PC-9 (cell line): Measurements from ENCODE around the gene HDAC5. TPM values are rescaled to one million over a fixed set of nuclear protein-coding genes. Genes with fewer than 3 reads are reported as not detected.

Experiments
- BruUV-seq: library from RNA; stranded (reverse); fragments of 400-500 nt; replicated peaks from 2 replicates; lab custom pipeline; 2021; lab: Mats Ljungman, UMichigan
- CTCF ChIA-PET: fragments of 300-600 bp; sonication (Branson Sonifier 250); formaldehyde crosslinking; loops from one replicate; lab custom pipeline; 2022; ENCODE audit warnings: antibody characterized with exemption; lab: Charles Lee
- POLR2A ChIA-PET: fragments of 300-600 bp; sonication (Branson Sonifier 250); formaldehyde crosslinking; loops from one replicate; lab custom pipeline; 2022; ENCODE audit warnings: antibody characterized with exemption; ENCODE audit not compliant: unreplicated experiment; lab: Charles Lee
- DNase-seq, 2 experiments: peaks; one replicate each; pipeline versions ENCODE4 v3.0.0 to v3.0.0-alpha.2; 2015 to 2022; ENCODE audit warnings: mixed read lengths in 1 of 2
- H2AFZ ChIP-seq: fragments of 200-600 bp; sonication (generic); 2 replicates; pipeline ENCODE4 v1.8.1; 2017; ENCODE audit warnings: antibody characterized with exemption
- H3F3A ChIP-seq: fragments of 200-600 bp; sonication (generic); 2 replicates; pipeline ENCODE4 v1.8.1; 2017; ENCODE audit warnings: antibody characterized with exemption, mild to moderate bottlenecking, low read depth; ENCODE audit not compliant: insufficient read depth
- H3K27ac ChIP-seq: fragments of 200-600 bp; sonication (generic); 2 replicates; pipeline ENCODE4 v1.6.1; 2016; ENCODE audit warnings: mixed run types
- H3K27me3 ChIP-seq: fragments of 200-600 bp; sonication (generic); 2 replicates; pipeline ENCODE4 v1.6.1; 2016; ENCODE audit warnings: low read depth, mixed run types; ENCODE audit not compliant: insufficient read depth
- H3K36me3 ChIP-seq: fragments of 200-600 bp; sonication (generic); 2 replicates; pipeline ENCODE4 v1.6.1; 2016; ENCODE audit warnings: low read depth, mixed run types
- H3K4me1 ChIP-seq: fragments of 200-600 bp; sonication (generic); replicated peaks from 2 replicates; pipeline ENCODE4 v1.6.1; 2016; ENCODE audit warnings: mixed run types; ENCODE audit not compliant: insufficient read depth
- H3K4me2 ChIP-seq: fragments of 200-600 bp; sonication (generic); 2 replicates; pipeline ENCODE4 v1.6.1; 2017; ENCODE audit warnings: mixed run types
- H3K4me3 ChIP-seq: fragments of 200-600 bp; sonication (generic); 2 replicates; pipeline ENCODE4 v1.6.1; 2016; ENCODE audit warnings: mixed run types
- H3K79me2 ChIP-seq: fragments of 200-600 bp; sonication (generic); 2 replicates; pipeline ENCODE4 v1.6.1; 2017; ENCODE audit warnings: low read depth, mixed run types
- H3K9me2 ChIP-seq: fragments of 200-600 bp; sonication (generic); 2 replicates; pipeline ENCODE4 v1.8.1; 2017; ENCODE audit warnings: mild to moderate bottlenecking; ENCODE audit not compliant: insufficient read depth
- H3K9me3 ChIP-seq: fragments of 200-600 bp; sonication (generic); 2 replicates; pipeline ENCODE4 v1.8.1; 2016; ENCODE audit warnings: low read depth; ENCODE audit not compliant: insufficient read depth
- H4K20me1 ChIP-seq: fragments of 200-600 bp; sonication (generic); 2 replicates; pipeline ENCODE4 v1.8.1; 2017; ENCODE audit not compliant: insufficient read depth
- EZH2 ChIP-seq: fragments of 200-600 bp; sonication (generic); IDR thresholded peaks from 2 replicates; pipeline ENCODE4 v1.8.0; 2017; ENCODE audit warnings: antibody characterized with exemption, low read depth
- intact Hi-C: fragments of 100-400 bp; cut with micrococcal nuclease; formaldehyde crosslinking; loops from one replicate; pipeline ENCODE4 v1.10.0; 2022; ENCODE audit not compliant: unreplicated experiment
- total RNA-seq: library from RNA; stranded (reverse); gene quantifications from 2 replicates; pipeline ENCODE4 v1.2.3, GENCODE V29; 2021
- TF ChIP-seq, protein P1 (sequence below): fragments of 200-600 bp; sonication (generic); conservative IDR thresholded peaks from 2 replicates; pipeline ENCODE4 v1.6.1; 2017; ENCODE audit warnings: mixed run types, antibody characterized with exemption, mild to moderate bottlenecking, moderate library complexity

Gene HDAC5
- total RNA-seq, 1 experiment from 2014 or later = 24.0 TPM

DNA sequence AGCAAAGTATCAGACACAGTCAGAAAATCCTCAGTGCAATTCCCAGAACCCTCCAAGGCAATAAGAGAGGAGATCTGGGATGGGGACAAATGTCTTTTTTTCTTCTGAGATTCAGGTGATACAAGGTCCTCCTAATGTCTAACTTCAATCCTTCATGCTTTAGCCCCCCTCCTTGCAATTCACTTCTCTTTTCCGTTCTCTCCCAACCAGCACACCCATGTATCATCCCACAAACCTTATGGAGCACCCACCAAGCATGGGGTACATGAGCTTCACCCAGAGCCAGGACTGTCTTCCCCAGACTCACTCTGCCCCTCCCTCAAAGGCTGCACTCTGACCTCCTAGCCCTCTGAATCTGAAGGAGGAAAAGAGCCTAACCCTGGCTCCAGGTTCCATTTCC, 10.1 kb downstream of the HDAC5 start:
- H3K4me1 ChIP-seq = peaks cover 38% of the 10 kb centered on the region

DNA sequence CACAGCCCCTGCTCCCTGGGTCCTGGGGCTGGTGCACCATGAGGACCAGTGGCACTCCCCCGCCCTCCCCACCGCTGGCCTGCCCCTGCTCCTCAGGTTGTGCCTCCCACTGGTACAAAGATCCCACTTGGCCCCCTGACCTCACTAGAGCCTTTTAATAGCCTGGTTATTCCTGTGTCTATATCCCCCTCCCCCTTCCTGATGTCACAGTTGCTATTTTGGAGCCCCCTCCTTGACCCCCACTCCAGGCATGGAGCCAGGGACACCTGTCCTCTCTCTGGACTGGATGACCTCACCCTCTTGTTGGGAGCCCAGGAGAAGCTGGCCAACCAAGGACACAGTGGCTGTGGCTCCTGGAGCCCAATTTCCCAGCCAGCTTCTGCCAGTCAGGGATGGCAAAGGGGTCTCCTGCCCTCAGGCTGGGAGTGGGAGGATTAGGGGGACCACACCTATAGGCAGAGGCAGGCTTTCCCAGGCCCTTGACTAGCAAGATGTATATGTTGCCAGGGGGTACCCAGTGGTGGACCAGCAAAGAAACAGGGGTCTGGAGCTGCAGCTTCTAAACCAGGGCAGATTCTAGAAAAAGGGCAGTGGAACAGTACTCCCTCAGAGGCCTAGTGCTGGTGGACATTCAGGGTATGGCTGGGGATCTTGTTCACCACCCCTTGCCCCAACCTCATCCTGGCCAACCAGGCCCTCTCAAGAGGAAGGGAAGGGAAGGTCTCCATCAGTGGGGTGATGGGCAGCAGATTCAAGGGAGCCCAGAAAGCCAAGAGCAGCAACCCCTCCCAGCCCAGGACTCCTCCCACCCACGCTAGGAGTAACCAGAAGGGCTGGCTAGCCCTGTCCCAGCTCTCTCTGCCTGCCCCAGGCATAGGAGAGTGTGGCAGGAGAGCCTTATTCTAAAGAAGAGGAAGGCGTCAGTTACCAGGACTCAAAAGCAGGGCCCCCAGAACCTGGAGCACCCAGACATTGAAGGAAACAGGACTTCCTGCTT, 10.9 kb downstream of the HDAC5 start:
- Histone ChIP-seq H3K36me3 (no peaks in the 10 kb centered on the region), H3K4me2 (no peak overlapping the region), H4K20me1 (peaks cover 4% of the 10 kb centered on the region; the same call in 1 of the 2 replicates), H3K4me1 (peaks cover 46% of the 10 kb centered on the region), H3K79me2 (no peaks in the 10 kb centered on the region), H3K27me3 (no peaks in the 10 kb centered on the region), H3K9me3 (no peaks in the 10 kb centered on the region), H3K27ac (no peak overlapping the region), H3K4me3 (no peak overlapping the region), H3F3A (peaks cover 8% of the 10 kb centered on the region; the same call in 1 of the 2 replicates), H3K9me2 (no peaks in the 10 kb centered on the region), H2AFZ (no peak overlapping the region)
- ChIA-PET POLR2A (interaction anchor here (0.7 kb wide), 1 partner anchor 15 kb away, joined by 3 read pairs; no protein-coding TSS in a partner anchor), CTCF (no interaction called here)
- DNase-seq = no peak
- intact Hi-C loops = no loop called here
- no TSS peak for BruUV-seq
- TF ChIP-seq EZH2 = no peak
- TF ChIP-seq, protein P1, sequence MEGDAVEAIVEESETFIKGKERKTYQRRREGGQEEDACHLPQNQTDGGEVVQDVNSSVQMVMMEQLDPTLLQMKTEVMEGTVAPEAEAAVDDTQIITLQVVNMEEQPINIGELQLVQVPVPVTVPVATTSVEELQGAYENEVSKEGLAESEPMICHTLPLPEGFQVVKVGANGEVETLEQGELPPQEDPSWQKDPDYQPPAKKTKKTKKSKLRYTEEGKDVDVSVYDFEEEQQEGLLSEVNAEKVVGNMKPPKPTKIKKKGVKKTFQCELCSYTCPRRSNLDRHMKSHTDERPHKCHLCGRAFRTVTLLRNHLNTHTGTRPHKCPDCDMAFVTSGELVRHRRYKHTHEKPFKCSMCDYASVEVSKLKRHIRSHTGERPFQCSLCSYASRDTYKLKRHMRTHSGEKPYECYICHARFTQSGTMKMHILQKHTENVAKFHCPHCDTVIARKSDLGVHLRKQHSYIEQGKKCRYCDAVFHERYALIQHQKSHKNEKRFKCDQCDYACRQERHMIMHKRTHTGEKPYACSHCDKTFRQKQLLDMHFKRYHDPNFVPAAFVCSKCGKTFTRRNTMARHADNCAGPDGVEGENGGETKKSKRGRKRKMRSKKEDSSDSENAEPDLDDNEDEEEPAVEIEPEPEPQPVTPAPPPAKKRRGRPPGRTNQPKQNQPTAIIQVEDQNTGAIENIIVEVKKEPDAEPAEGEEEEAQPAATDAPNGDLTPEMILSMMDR = no peak

More for the DNA sequence above, 10.1 kb downstream of the HDAC5 start:
- Histone ChIP-seq H3K36me3 (no peaks in the 10 kb centered on the region), H3K79me2 (no peaks in the 10 kb centered on the region), H4K20me1 (peaks cover 4% of the 10 kb centered on the region; the same call in 1 of the 2 replicates), H3K9me2 (no peaks in the 10 kb centered on the region), H3K27me3 (no peaks in the 10 kb centered on the region), H3F3A (peaks cover 8% of the 10 kb centered on the region; the same call in 1 of the 2 replicates), H3K4me3 (no peak overlapping the region), H3K9me3 (no peaks in the 10 kb centered on the region), H2AFZ (no peak overlapping the region), H3K27ac (no peak overlapping the region), H3K4me2 (no peak overlapping the region)
- intact Hi-C loops = no loop called here
- no TSS peak for BruUV-seq
- TF ChIP-seq, protein P1 = no peak
- TF ChIP-seq EZH2 = no peak
- POLR2A ChIA-PET = no interaction called here
- CTCF ChIA-PET = no interaction called here
- no peak for DNase-seq

DNA sequence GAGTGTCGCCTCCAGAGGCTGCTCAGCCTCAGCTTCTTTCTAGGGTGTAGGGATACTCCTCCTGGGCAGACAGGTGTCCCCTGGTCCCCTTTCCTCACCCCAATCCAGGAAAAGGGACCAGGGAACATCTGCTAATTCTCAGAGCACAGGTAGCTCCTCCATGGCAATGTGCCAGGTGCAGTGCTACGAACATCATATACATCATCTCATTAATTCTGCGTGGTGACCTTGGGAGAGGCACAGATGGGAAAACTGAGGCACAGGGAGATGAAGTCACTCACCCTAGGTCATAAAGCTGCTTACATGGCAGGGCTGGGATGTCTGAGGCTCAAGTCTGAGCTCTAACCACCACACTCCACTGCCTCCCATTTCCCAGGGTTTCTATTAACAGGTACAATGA, 11.7 kb downstream of the HDAC5 start:
- H3K9me2 ChIP-seq = no peaks in the 10 kb centered on the region
- no peaks in the 10 kb centered on the region for H3K79me2 ChIP-seq
- H3K4me1 ChIP-seq = peaks cover 47% of the 10 kb centered on the region
- H3K27ac ChIP-seq = no peak overlapping the region
- peak overlapping the region; percentile 71; the same call in 1 of the 2 replicates for H3K4me2 ChIP-seq
- peaks cover 4% of the 10 kb centered on the region; the same call in 1 of the 2 replicates for H4K20me1 ChIP-seq
- DNase-seq = no peak
- BruUV-seq = no TSS peak
- H2AFZ ChIP-seq = no peak overlapping the region
- H3K9me3 ChIP-seq = no peaks in the 10 kb centered on the region
- TF ChIP-seq, protein P1 = no peak
- TF ChIP-seq EZH2 = no peak
- intact Hi-C loops = loop anchor here (1.0 to 2.0 kb wide), 2 partner anchors 12 to 17 kb away; partner anchors contain the start of gene HDAC5
- H3K27me3 ChIP-seq = no peaks in the 10 kb centered on the region
- peaks cover 8% of the 10 kb centered on the region; the same call in 1 of the 2 replicates for H3F3A ChIP-seq
- H3K4me3 ChIP-seq = no peak overlapping the region
- POLR2A ChIA-PET = no interaction called here
- no peaks in the 10 kb centered on the region for H3K36me3 ChIP-seq
- CTCF ChIA-PET = interaction anchor here (0.5 to 0.6 kb wide), 2 partner anchors 12 to 29 kb away, joined by 3 to 5 read pairs; partner anchors contain the start of gene HDAC5
